Stimulated activated CD4-positive, alpha-beta T cell treated with anti-CD3 and anti-CD28 coated beads, Interleukin-2, amount 100 ng/mL, for 4 hours (primary cell): Measurements from ENCODE around the gene ZC3H18.
"Not testable (repeated sequence)": the region's sequence is repeated elsewhere in the genome, so short reads cannot be mapped to it uniquely, and the experiment has no call there.

ENCODE experiments used
- DNase-seq: peaks from one replicate; pipeline ENCODE4 v3.0.0-alpha.2; 2020; ENCODE audit warnings: low read depth

The ZC3H18 gene

GRCh38 chr16:88605186-88606147 is 35.3 kb downstream of the ZC3H18 start:
- DNase-seq: no peak

GRCh38 chr16:88606148-88606757 is 36.0 kb downstream of the ZC3H18 start:
- DNase-seq: no peak

GRCh38 chr16:88608076-88608475 is 37.9 kb downstream of the ZC3H18 start:
- no peak for DNase-seq

- not testable (repeated sequence) for DNase-seq
Observed at GRCh38 chr16:88609426-88609825, 39.2 kb downstream of the ZC3H18 start.

GRCh38 chr16:88610080-88610479 is 39.9 kb downstream of the ZC3H18 start:
- DNase-seq: no peak

GRCh38 chr16:88610909-88611812 is 41.0 kb downstream of the ZC3H18 start:
- DNase-seq: no peak

GRCh38 chr16:88613293-88613692 is 43.1 kb downstream of the ZC3H18 start:
- DNase-seq: no peak

- DNase-seq: no peak
Observed at GRCh38 chr16:88613911-88614817, 44.0 kb downstream of the ZC3H18 start.

- no peak for DNase-seq
Observed at GRCh38 chr16:88614818-88615580, 44.8 kb downstream of the ZC3H18 start.

GRCh38 chr16:88616320-88616719 is 46.1 kb downstream of the ZC3H18 start:
- no peak for DNase-seq

- DNase-seq: no peak
Observed at GRCh38 chr16:88616736-88617135, 46.5 kb downstream of the ZC3H18 start.

- DNase-seq: no peak
Observed at GRCh38 chr16:88617268-88618031, 47.2 kb downstream of the ZC3H18 start.

GRCh38 chr16:88618182-88618955 is 48.2 kb downstream of the ZC3H18 start:
- no peak for DNase-seq

GRCh38 chr16:88618956-88619667 is 48.9 kb downstream of the ZC3H18 start:
- no peak for DNase-seq

GRCh38 chr16:88619859-88620815 is 49.9 kb downstream of the ZC3H18 start:
- peak; percentile 26 for DNase-seq

- DNase-seq: no peak
Observed at GRCh38 chr16:88622125-88622524, 51.9 kb downstream of the ZC3H18 start.

GRCh38 chr16:88622866-88623265 is 52.7 kb downstream of the ZC3H18 start:
- DNase-seq: no peak
